ENCODE data around the gene CFAP68. TPM values are rescaled to one million over a fixed set of nuclear protein-coding genes. Genes with fewer than 3 reads are reported as not detected.

Gene CFAP68
- total RNA-seq, 1 experiment from 2014 or later = 23.4 TPM

GRCh38 chr11:111871693-111872161 is 7.6 kb upstream of the CFAP68 start:
- Histone ChIP-seq H2BK20ac (ENCODE audit: low read depth, low read length, poor library complexity, severe bottlenecking) (no peak overlapping the region), H3K14ac (ENCODE audit: insufficient read depth, low read length) (no peak overlapping the region), H3K27ac (ENCODE audit: insufficient read length, low read depth, low read length) (no peak overlapping the region), H3K27me3 (ENCODE audit: insufficient read depth, low read length) (no peaks in the 10 kb centered on the region), H3K4me2 (ENCODE audit: insufficient read depth, insufficient read length, low read length) (peak overlapping the region; percentile 93), H2BK12ac (ENCODE audit: insufficient read length, low read depth, low read length) (no peak overlapping the region), H2BK120ac (ENCODE audit: low read depth, low read length, poor library complexity, severe bottlenecking) (no peak overlapping the region), H2AK5ac (ENCODE audit: insufficient read length, low read length) (no peak overlapping the region), H4K5ac (ENCODE audit: insufficient read length, low read depth, low read length) (no peak overlapping the region), H3K23me2 (ENCODE audit: insufficient read length, low read depth, low read length, poor library complexity, severe bottlenecking) (peaks cover 3% of the 10 kb centered on the region), H4K8ac (replicated peaks; ENCODE audit: insufficient read length, low read depth, low read length) (no peak overlapping the region), H3K23ac (ENCODE audit: insufficient read length, low read depth, low read length) (no peak overlapping the region), H3K79me1 (ENCODE audit: insufficient read depth, low read depth, low read length, poor library complexity, severe bottlenecking) (no peaks in the 10 kb centered on the region), H3K4me1 (ENCODE audit: insufficient read depth, low read length) (no peaks in the 10 kb centered on the region), H4K91ac (ENCODE audit: insufficient read length, low read depth, low read length) (no peak overlapping the region), H3K18ac (ENCODE audit: insufficient read length, low read depth, low read length) (no peak overlapping the region), H3K9ac (ENCODE audit: extremely low read depth, insufficient read length, low read length) (peak overlapping the region; percentile 50), H2BK5ac (ENCODE audit: insufficient read length, low read length) (no peak overlapping the region), H4K20me1 (ENCODE audit: control insufficient read depth, insufficient read depth, insufficient read length) (no peaks in the 10 kb centered on the region), H3K79me2 (ENCODE audit: insufficient read depth, low read length) (no peaks in the 10 kb centered on the region), H3K56ac (ENCODE audit: insufficient read length, low read depth, low read length) (no peak overlapping the region), H2BK15ac (ENCODE audit: low read depth, low read length) (no peak overlapping the region), H2AFZ (ENCODE audit: low read length) (no peak overlapping the region), H3K4ac (ENCODE audit: low read depth, low read length) (no peak overlapping the region), H3K9me3 (ENCODE audit: control insufficient read depth, low read depth, low read length) (no peaks in the 10 kb centered on the region), H3T11ph (ENCODE audit: low read length) (no peak overlapping the region)
- peak overlapping the region in 1 of 3 experiments; percentile 48; a peak in 1 of 7 replicates for H3K27ac Mint-ChIP-seq
- H3K4me1 Mint-ChIP-seq = peaks cover 13% of the 10 kb centered on the region in 2 experiments
- no peaks in the 10 kb centered on the region for H3K27me3 Mint-ChIP-seq (ENCODE audit: low read depth)
- H3K36me3 Mint-ChIP-seq (ENCODE audit: insufficient read depth in 1 of 3, low read depth in 3 of 3) = peaks cover 0 to 20% (median 19%) of the 10 kb centered on the region in 3 experiments; a peak in 5 of 7 replicates
- WGBS (ENCODE audit: extremely low coverage, insufficient read length, low lambda C conversion rate) = no CpG with 5 or more reads among the region's 5 CpGs
- no peak for DNase-seq
- no peak for TF ChIP-seq CTCF (conservative IDR thresholded peaks at IDR 0.05)
- no peaks in the 10 kb centered on the region for H3K9me3 Mint-ChIP-seq
- H3K4me3 Mint-ChIP-seq = peak overlapping the region; percentile 92 to 95

All from H9 (cell line).